ENCODE data around the gene RNASEH2B. TPM values are rescaled to one million over a fixed set of nuclear protein-coding genes. Genes with fewer than 3 reads are reported as not detected.

The RNASEH2B gene
- total and polyA plus RNA-seq, 2 of the 13 experiments (the other 11 are each of a cell fraction or from before 2014, with no cell fraction given), result 17.2 to 55.4 TPM

DNA sequence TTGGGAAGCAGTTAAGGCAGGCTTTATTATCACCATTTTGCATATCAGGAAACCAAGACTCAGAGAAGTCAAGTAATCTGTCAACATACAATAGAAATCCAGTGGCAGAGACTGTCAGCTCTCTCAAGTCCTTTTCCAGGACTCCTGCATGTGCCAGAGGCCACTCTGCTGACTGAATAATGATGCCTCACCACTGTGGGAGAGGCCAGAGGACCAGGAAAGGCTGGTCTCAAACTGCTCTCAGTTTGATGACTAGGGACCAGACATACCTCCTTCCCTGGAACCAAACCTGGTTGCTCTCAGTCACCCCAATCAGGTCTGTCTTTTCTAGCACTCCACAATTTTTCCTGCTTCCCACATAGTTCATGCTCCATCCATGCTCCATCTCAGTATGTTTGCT, 8.0 kb downstream of the RNASEH2B start:
- H3K4me3 ChIP-seq (replicated peaks in 1 of 3; ENCODE audit: insufficient read depth in 1 of 3, low read depth in 2 of 3, low read length in 3 of 3), result no peak overlapping the region
- no TSS peak for BruUV-seq (replicated peaks)
- no peaks in the 10 kb centered on the region for H3K4me1 ChIP-seq (ENCODE audit: insufficient read depth, low read length)
- no peak overlapping the region for H3K9ac ChIP-seq (ENCODE audit: insufficient read depth, low read depth, low read length)
- H3K9me3 ChIP-seq (ENCODE audit: low read length), result peaks cover 11% of the 10 kb centered on the region
- CTCF ChIA-PET (ENCODE audit: low intra/inter-chr PET ratio, low total read pairs), result no interaction called here
- FAIRE-seq, result no peak
- TF ChIP-seq ZBTB7A (CRISPR knock-in tag; IDR thresholded peaks at IDR 0.05) (no peak), SMAD9 (CRISPR knock-in tag; IDR thresholded peaks at IDR 0.05) (no peak), ZNF670 (CRISPR knock-in tag; IDR thresholded peaks at IDR 0.05; ENCODE audit: borderline replicate concordance) (no peak)
- TF ChIP-seq, protein P1, sequence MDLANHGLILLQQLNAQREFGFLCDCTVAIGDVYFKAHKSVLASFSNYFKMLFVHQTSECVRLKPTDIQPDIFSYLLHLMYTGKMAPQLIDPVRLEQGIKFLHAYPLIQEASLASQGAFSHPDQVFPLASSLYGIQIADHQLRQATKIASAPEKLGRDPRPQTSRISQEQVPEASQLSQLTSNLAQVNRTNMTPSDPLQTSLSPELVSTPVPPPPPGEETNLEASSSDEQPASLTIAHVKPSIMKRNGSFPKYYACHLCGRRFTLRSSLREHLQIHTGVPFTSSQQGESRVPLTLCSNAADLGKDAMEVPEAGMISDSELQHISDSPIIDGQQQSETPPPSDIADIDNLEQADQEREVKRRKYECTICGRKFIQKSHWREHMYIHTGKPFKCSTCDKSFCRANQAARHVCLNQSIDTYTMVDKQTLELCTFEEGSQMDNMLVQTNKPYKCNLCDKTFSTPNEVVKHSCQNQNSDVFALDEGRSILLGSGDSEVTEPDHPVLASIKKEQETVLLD (CRISPR knock-in tag; IDR thresholded peaks at IDR 0.05; ENCODE audit: low read depth), result no peak
- TF ChIP-seq, protein P2, sequence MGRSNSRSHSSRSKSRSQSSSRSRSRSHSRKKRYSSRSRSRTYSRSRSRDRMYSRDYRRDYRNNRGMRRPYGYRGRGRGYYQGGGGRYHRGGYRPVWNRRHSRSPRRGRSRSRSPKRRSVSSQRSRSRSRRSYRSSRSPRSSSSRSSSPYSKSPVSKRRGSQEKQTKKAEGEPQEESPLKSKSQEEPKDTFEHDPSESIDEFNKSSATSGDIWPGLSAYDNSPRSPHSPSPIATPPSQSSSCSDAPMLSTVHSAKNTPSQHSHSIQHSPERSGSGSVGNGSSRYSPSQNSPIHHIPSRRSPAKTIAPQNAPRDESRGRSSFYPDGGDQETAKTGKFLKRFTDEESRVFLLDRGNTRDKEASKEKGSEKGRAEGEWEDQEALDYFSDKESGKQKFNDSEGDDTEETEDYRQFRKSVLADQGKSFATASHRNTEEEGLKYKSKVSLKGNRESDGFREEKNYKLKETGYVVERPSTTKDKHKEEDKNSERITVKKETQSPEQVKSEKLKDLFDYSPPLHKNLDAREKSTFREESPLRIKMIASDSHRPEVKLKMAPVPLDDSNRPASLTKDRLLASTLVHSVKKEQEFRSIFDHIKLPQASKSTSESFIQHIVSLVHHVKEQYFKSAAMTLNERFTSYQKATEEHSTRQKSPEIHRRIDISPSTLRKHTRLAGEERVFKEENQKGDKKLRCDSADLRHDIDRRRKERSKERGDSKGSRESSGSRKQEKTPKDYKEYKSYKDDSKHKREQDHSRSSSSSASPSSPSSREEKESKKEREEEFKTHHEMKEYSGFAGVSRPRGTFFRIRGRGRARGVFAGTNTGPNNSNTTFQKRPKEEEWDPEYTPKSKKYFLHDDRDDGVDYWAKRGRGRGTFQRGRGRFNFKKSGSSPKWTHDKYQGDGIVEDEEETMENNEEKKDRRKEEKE (IDR thresholded peaks at IDR 0.05), result no peak
- no peak for DNase-seq (ENCODE audit: low spot score)
- H2AFZ ChIP-seq (ENCODE audit: low read length), result no peak overlapping the region
- in situ Hi-C loops (cut with HindIII; ENCODE audit: extremely low pct_ligation_motif_present, low pct_unique_long_range_greater_than_20kb) (loop anchor here (10.0 to 25.0 kb wide), 2 partner anchors 943 to 1255 kb away; no protein-coding TSS in a partner anchor), intact Hi-C loops (cut with micrococcal nuclease; ENCODE audit: unreplicated experiment) (no loop called here)
- no peaks in the 10 kb centered on the region for H4K20me1 ChIP-seq (ENCODE audit: insufficient read depth, low read length)
- ATAC-seq, result no peak
- no peaks in the 10 kb centered on the region for H3K27me3 ChIP-seq (ENCODE audit: control insufficient read depth in 1 of 2, insufficient read depth in 2 of 2, low read length in 2 of 2)
- H3K79me2 ChIP-seq (ENCODE audit: insufficient read depth, low read length), result peaks cover 25% of the 10 kb centered on the region
- H3K4me2 ChIP-seq (ENCODE audit: low read depth, low read length), result no peak overlapping the region
- H3K36me3 ChIP-seq (replicated peaks in 1 of 2; ENCODE audit: control insufficient read depth in 1 of 2, insufficient read depth in 2 of 2, low read length in 2 of 2), result peaks cover 0 to 1% of the 10 kb centered on the region in 2 experiments; a peak in 1 of 5 replicates
- POLR2A ChIA-PET, result no interaction called here
- no peak overlapping the region for H3K27ac ChIP-seq (ENCODE audit: extremely low read length, insufficient read depth, low read length)
